22Rv1 (cell line): ENCODE results near the gene OPRM1.

Experiments used
- CTCF ChIP-seq: fragments of 450-650 bp; IDR thresholded peaks from 2 replicates; pipeline ENCODE4 v1.5.1; 2017; ENCODE audit warnings: mild to moderate bottlenecking
- ZFX ChIP-seq: fragments of 450-650 bp; IDR thresholded peaks from 2 replicates; pipeline ENCODE4 v1.6.1; 2017; ENCODE audit warnings: antibody characterized with exemption, borderline replicate concordance

DNA sequence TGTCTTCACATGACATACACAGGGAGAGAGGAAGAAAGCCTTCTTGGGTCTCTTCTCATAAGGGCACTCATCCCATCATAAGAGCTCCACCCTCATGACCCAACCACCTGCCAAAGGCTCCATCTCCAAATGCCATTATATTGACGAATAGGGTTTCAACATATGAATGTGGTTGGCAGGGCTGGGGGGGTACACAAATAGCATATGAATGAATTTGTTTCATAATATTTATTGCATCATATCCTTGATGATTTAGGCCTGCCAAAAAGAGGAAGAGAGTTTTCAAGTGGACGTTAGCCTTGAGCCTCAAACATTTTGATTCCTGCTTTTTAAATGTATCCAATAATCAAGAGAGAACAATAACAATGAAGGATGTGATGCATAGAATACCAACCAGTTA, 26.2 kb upstream of the OPRM1 start:
- TF ChIP-seq CTCF (no peak), ZFX (no peak)
